Lower leg skin (tissue), 4 donors: ENCODE results near the gene F2RL2. TPM values are rescaled to one million over a fixed set of nuclear protein-coding genes. Genes with fewer than 3 reads are reported as not detected.

Experiments
- DNase-seq, 2 donors: peaks; one replicate each; pipeline ENCODE4 v3.0.0-alpha.2; 2019; ENCODE audit warnings: low spot score in 2 of 2
- H3K4me3 ChIP-seq: fragments of 200-600 bp; sonication (generic); 2 replicates; pipeline ENCODE4 v1.5.1; 2017; ENCODE audit warnings: mild to moderate bottlenecking, low read depth; ENCODE audit not compliant: poor library complexity, severe bottlenecking
- POLR2A ChIP-seq, 2 donors: fragments of 450-650 bp; IDR thresholded peaks; one replicate each; pipeline ENCODE4 v1.6.1; 2016 to 2017; ENCODE audit warnings: antibody characterized with exemption in 2 of 2, mild to moderate bottlenecking in 1 of 2, moderate library complexity in 1 of 2
- WGBS, 2 donors: methylation state at CpG; one replicate each; pipeline ENCODE4 v1.1.5; 2018; 5-methylcytosine and 5-hydroxymethylcytosine counted together
- intact Hi-C: fragments of 100-400 bp; cut with DNase I; formaldehyde crosslinking; loops from one replicate; pipeline ENCODE4 v1.15.0; 2023; ENCODE audit warnings: low total_unique reads
- total RNA-seq, 4 donors: library from RNA; depleted of rRNA; stranded (reverse); fragments of >200 nt; gene quantifications; one replicate each; pipeline ENCODE4 v1.1.0, GENCODE V29; 2016
- TF ChIP-seq, protein P1 (sequence below), 3 donors: fragments of 450-650 bp; IDR thresholded peaks; one replicate each; pipeline ENCODE4 v1.5.1; 2016; ENCODE audit warnings: antibody characterized with exemption in 3 of 3, mild to moderate bottlenecking in 3 of 3, moderate library complexity in 2 of 3

F2RL2 gene
- total RNA-seq, 4 donors from 2014 or later = 0.55 to 1.8 (median 1.2) TPM

DNA sequence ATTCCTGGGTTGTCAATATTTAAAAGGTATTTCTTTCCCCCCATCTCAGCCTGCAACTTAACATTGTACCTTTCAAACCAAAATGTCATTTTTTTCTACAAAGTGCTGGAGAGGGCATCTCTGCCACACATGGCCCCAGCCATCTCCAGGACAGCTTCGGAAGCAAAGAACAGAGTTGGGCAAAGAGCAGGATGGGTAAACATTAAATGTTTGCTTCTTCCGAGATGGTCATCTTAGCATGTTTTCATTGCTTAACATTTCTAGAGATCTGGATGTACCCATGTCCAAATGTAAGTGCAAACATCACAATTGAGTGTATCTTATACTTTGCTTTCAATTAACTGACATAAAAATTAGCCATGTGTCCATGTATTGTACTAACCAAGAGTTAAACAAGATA lies 14.3 kb upstream of the F2RL2 start:
- DNase-seq = no peak
- H3K4me3 ChIP-seq = no peak overlapping the region
- WGBS, 2 donors = 90 to 94% methylated on average over 2 of the region's 2 CpGs
- TF ChIP-seq POLR2A (IDR thresholded peaks at IDR 0.05) = no peak
- TF ChIP-seq, protein P1, sequence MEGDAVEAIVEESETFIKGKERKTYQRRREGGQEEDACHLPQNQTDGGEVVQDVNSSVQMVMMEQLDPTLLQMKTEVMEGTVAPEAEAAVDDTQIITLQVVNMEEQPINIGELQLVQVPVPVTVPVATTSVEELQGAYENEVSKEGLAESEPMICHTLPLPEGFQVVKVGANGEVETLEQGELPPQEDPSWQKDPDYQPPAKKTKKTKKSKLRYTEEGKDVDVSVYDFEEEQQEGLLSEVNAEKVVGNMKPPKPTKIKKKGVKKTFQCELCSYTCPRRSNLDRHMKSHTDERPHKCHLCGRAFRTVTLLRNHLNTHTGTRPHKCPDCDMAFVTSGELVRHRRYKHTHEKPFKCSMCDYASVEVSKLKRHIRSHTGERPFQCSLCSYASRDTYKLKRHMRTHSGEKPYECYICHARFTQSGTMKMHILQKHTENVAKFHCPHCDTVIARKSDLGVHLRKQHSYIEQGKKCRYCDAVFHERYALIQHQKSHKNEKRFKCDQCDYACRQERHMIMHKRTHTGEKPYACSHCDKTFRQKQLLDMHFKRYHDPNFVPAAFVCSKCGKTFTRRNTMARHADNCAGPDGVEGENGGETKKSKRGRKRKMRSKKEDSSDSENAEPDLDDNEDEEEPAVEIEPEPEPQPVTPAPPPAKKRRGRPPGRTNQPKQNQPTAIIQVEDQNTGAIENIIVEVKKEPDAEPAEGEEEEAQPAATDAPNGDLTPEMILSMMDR (IDR thresholded peaks at IDR 0.05) = no peak
- intact Hi-C loops = no loop called here

DNA sequence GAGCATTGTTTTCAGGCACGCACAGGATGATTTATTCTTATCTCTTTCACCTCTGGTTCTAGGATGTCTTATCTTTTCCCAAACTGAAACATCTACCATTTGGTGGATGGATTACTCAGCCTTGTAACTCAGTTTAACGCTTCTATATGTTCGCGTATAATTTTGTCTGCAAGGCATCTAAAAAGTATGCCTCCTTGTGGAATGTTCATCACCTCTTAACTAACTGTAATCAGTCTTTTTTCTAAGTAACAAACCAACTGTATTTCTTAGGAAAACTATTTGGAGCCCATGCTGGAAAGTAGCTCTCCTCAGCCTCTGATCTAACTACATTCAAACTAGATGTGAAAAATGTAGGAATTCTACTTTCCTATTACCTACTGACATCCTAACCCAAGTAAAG lies 11.5 kb upstream of the F2RL2 start:
- TF ChIP-seq, protein P1 (IDR thresholded peaks at IDR 0.05) = no peak
- TF ChIP-seq POLR2A (IDR thresholded peaks at IDR 0.05) = no peak
- 50 to 97% methylated on average over 4 of the region's 4 CpGs for WGBS, 2 donors
- intact Hi-C loops = no loop called here
- no peak overlapping the region for H3K4me3 ChIP-seq
- DNase-seq = no peak

- 73 to 81% methylated on average over 6 of the region's 6 CpGs for WGBS, 2 donors
- no peak overlapping the region for H3K4me3 ChIP-seq
- DNase-seq = no peak
- intact Hi-C loops = no loop called here
- no peak for TF ChIP-seq POLR2A (IDR thresholded peaks at IDR 0.05)
- TF ChIP-seq, protein P1 (IDR thresholded peaks at IDR 0.05) = no peak
These were observed 3.5 kb upstream of the F2RL2 start for GRCh38 chr5:76626738-76627137.

GRCh38 chr5:76625087-76625815 lies 2.0 kb upstream of the F2RL2 start:
- H3K4me3 ChIP-seq = no peak overlapping the region
- TF ChIP-seq POLR2A (IDR thresholded peaks at IDR 0.05) = no peak
- TF ChIP-seq, protein P1 (IDR thresholded peaks at IDR 0.05) = no peak
- intact Hi-C loops = no loop called here
- DNase-seq = no peak
- 65 to 67% methylated on average over 8 of the region's 8 CpGs for WGBS, 2 donors

DNA sequence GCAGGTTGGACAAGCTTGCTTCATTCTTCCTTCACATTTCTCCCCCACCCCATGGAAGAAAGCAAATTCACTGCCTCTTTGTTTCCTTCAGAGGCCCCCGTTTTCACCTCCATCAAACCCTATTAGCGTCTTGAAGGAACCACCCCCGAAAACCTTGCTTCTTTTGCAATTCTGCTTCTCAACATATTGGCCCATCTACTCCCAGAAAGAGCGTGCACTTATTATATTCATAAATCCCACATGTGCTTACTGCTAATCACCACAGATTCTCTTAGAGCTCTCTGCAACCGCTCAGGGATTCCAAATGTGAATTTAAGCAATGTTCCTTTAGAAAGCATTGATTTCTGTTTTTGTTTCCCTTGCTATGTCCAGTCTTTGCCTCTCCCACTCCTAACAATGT lies 1.1 kb downstream of the F2RL2 start:
- WGBS, 2 donors = 62 to 74% methylated on average over 5 of the region's 5 CpGs
- intact Hi-C loops = no loop called here
- H3K4me3 ChIP-seq = no peak overlapping the region
- DNase-seq = no peak
- TF ChIP-seq, protein P1 (IDR thresholded peaks at IDR 0.05) = no peak
- no peak for TF ChIP-seq POLR2A (IDR thresholded peaks at IDR 0.05)

DNA sequence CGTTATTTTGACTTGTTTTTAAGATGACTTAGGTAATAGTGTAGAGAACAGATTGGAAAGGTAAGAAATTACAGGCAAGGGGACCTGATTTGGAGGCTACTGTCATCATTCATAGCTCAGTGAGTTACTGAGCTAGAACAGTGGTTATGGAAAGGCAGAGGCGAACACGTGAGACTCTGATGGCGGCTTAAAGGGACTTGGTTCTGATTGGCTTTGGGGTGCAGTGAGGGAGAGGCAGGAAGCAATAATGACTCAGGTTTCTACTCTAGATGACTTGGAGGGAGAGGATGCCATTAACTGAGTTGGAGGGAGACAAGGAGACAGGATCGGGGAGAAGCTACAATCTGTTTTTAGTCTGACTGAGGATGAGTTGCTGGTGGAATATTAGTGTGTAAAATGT lies 3.0 kb downstream of the F2RL2 start:
- no peak overlapping the region for H3K4me3 ChIP-seq
- no peak for DNase-seq
- 90 to 95% methylated on average over 5 of the region's 5 CpGs for WGBS, 2 donors
- TF ChIP-seq POLR2A (IDR thresholded peaks at IDR 0.05) = no peak
- TF ChIP-seq, protein P1 (IDR thresholded peaks at IDR 0.05) = no peak
- intact Hi-C loops = no loop called here
